GM21423 (cell line): Measurements from ENCODE around the gene COL23A1.

Source experiments
- ATAC-seq: cut with Tn5 transposase; IDR thresholded peaks from one replicate; pipeline ENCODE4 v1.9.1; 2021; ENCODE audit warnings: mild to moderate bottlenecking, moderate library complexity; ENCODE audit not compliant: unreplicated experiment

COL23A1 gene

DNA sequence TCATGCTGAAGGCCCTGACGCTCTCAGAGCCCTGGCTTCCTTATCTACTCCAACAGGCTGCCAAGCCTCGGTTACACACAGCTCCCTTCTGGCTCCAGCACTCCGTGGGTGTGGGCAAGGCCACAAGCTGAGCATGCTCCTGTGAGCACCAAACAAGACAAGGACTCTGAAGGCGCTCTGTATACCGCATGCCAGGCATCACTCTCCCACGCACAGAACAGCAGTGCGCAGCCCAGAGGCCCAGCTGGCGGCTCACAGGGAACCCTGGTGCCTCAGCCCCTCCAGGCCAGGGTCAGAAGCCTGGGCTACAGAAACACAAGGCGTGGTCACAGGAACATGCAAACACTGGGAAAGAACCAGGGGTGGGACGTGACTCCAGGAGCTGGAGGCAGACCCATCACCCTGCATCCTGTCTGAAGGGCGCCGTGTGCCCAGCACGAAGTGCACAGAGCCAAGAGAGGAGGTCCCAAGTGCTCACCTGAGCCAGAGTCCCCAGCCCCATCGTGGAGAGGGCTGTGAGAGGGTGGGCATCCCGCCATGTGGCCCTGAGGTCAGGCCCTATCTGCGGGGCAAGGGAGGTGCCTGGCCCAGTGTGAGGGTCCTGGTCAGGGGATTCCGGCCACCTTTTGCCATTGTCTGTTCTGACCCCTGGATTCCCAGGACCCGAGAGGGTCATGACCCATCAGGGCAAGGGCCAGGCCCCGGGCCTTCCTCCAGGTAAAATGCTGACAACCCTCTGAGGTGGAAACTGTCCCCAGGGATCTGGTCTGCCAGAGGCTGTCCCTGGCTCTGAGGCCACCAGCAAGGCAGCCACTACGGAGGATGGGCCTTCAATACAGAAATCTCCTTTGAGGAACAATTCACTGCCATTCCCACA, 54.7 kb downstream of the COL23A1 start:
- ATAC-seq: no peak

DNA sequence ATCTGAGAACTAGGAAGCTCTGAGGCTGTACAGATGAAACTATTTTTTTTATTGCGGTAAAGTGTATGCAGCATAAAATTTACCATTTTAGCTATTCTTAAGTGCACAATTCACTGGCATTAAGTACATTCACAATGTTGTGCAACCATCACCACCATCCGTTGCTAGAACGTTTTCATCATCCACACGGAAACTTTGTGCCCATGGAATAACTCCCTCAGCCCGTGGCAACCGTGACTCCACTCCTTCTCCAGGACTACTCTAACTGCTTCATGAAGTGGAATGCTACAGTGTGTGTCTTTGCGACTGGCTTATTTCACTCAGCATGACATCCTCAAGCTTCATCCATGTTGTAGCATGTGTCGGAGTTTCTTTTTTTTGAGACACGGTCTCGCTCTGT, 57.1 kb downstream of the COL23A1 start:
- ATAC-seq: no peak

DNA sequence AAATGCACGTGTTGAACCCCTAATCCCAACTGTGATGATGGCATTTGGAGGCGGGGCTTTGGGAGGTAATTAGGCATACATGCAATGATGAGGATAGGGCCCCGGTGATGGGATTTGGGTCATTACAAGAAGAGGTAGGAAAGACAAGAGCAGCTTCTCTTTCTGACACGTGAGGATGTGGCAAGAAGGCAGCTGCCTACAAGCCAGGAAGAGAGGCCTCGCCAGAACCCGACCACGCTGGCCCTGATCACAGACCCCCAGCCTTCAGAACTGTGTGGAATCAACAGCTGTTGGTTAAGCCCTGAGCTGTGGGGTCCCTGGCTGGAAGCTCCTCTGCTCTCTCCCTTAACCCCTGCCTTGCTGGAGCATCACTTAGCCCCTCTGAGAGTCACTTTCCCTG, 57.5 kb downstream of the COL23A1 start:
- ATAC-seq: no peak

DNA sequence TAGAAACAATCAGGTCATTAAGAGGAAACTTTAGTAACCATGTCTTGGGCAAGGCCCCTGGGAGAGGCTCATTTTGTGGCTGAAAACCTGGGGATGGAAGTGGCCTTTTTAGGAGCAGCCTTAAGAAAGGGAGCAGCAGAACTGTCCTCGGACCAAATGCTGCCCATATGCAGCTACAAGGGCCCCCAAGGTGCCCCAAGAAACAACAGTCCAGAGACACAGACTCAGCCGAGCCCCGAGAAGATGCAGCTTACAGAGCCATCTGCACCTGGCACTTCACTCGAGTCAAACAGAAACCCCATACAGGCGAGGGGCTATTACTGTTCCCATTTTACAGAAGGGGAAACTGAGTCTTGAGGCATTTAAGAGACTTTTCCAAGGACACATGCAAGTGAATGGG, 58.0 kb downstream of the COL23A1 start:
- no peak for ATAC-seq

DNA sequence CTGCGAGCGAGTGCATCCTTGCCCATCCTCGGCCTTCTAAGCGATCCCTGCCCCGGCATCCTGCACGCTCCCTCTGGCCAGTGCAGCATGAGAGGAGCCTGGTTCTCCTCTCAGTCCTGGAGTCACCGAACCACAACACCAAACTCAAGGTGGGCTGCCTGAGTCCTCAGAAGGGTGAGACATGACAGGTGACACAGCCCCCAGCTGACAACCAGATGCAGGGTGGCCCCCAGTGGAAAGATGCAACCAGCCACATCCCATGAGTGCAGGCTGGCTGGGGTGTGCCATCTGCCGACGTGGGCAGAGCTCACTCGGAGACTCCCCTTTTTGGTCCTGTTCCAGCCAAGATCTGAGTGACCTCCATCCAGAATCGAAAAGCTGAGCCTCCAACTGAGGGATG, 58.4 kb downstream of the COL23A1 start:
- no peak for ATAC-seq

DNA sequence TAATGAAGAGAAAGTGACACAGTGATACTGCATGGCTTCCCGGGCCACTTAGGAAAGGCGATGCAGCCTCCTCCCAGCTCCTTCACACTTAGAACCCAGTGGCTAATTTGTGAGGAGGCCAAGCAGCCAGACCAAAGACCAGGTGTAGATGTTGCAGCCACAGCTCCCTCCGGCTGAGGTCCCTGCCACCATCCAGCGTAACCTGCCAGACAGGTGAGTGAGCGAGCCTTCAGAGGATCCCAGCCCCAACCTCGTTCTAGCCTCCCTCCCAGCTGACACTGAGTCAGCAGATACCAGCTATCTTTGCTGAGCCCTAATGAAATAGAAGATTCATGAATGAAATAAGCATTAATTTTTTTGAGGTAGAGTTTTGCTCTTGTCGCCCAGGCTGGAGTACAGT, 59.7 kb downstream of the COL23A1 start:
- ATAC-seq: no peak

DNA sequence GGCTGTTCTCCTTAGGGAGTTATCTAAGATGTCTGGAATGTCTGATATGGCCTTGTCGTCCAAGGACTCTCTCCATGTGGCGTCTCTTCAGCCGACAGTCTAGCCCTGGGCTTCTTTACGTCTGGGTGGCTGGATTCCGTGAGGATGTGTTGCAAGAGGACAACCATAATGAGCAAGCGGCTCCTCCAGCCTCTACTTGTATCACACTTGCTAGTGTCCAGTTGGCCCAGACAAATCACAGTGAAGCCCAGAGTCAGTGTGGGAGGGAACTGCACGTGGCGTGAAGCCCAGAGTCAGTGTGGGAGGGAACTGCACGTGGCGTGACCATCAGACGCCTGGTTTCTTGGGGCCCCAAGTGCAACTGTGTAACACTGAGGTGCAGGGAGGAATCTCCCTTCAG, 61.1 kb downstream of the COL23A1 start:
- no peak for ATAC-seq

DNA sequence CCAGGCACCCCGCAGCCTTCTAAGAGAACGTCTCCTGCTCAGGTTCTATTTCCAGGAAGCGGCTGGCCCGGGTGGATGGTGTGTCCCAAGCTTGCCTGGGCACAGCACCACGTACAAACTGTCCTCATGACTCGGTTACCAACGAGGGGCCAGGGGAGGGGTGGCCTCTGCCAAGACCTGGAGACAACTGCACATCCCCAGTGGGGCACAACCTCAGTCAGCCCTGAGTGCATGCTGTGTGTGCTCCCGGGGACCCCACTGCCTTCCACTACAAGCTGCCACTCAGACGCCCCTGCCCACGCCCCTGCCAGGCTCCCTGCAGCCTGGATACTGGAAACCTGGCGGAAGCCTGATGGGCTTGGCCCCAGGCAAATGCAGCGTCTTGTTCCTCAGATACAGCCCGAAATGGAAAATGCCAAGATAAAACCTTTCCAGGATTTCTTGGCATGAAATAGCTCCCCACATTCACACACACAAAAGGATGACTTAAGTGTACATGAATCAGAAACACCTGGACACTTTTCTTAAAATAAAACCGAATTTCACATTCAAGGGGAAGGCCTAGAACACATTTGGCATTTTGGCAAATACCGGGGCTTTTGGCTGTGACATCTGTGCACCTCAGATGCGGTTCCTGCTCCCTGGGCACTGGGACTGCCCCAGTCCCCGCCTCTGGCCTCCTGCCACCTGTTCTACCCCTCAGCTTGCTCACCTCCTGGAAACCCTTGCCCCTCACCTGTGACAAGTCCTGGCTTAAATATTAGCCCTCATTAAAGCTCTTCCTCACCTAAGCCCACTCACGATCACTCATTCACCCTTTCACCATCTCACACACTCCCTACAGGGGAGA, 62.5 kb downstream of the COL23A1 start:
- ATAC-seq: no peak

DNA sequence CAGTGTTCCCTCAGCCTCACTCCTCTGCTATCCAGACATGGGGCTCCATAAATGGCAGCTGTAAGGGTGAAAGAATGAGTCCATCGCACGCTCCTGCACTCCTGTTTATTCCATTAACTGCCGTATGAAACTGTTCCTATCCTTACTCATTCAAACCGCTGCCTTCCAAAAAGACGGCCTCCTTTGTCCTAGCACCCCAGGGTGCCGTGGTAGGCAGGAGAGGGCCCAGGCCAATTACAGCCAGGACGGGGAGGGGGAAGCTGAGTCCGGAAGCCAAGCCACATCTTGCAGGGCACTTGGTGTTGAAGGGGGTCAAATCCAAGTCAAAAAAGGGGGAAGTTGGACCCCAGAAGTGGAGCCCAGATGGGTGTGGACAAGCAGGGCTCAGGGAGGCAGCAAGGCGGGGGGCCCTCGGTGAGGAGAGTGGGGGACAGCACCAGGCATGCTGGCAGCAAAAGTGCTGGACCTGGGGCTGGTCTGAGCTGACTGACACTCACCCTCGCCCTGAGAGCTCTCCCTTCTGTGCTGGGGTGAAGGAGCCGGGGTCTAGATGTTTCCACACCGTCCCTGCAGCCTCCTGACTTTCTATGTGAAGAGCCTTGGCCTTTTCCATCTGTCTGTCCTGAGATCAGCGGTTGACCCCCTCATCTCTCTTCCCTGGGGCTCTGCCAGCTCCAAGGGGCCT, 63.3 kb downstream of the COL23A1 start:
- no peak for ATAC-seq

DNA sequence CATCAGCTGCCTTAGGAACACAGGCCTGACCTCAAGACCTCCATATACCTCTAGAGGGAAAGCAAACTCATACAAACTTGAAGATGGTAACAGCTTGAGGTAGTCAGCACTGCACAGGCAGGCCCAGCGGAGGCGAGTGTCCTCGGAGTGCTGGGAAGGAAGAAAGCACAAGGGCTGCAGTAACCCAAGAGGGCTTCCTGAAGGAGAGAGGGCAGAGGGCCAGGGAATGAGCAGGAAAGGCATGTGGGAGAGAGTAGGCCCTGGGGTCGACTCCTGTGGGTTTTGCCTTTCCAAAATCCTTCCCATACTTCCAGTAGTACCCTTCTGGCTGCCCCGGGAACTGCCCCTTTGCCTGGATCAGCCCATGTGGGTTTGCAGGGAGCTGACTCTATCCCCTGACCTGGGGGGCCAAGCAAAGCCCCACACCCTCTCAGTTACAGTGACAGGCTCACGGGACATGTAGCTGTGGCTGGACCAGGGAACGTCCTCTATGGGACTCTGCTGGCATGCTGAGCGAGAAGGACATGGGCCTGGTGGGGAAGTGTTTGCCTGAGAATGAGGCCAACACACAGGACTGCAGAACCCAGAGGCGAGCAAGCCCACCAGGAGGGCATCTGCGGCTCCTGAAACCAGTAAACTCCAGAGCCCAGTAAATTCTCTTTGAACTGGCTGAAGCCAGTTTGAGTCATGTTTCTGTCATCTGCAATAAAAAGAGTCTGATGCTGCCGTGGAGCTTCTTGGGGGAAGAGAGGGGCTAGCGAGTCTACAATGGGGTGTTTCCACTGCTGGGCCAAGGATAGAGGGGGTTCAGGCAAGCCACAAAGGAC, 64.1 kb downstream of the COL23A1 start:
- ATAC-seq: no peak

DNA sequence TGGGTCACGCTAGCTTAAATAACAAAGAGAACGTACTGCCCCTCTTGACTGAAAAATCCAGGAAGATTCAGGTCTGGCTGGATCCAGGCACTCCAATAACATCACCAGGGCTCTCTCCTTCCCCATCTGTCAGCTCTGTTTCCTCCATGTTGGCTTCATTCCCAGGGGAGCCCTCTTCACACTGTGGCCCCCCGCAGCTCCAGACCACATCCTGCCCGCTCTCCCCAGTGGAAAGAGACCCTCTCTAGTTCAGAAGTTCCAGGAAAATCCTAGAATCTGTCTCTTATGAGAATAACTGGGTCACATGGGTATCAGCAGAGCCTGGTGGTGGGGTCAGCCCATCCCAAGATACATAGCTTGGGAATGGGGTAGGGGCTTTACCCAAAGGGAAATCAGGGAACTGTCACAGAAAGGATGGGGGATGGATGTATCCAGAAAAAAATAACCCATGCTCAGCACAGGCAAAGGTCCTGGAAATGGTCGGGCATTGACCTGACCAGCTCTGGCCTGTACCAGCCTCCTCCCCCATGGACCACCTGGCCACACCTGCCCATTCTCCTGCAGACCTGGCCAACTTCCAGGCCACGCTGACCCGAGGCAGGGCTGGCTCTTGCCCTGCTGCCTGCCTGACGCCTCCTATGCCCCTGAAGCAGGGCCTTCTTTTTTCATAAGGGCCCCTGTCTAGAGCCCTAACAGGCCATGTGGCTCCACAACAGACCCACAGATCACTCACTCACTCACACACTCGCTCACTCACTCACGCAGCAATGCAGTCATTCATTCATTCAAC, 65.9 kb downstream of the COL23A1 start:
- ATAC-seq: no peak

DNA sequence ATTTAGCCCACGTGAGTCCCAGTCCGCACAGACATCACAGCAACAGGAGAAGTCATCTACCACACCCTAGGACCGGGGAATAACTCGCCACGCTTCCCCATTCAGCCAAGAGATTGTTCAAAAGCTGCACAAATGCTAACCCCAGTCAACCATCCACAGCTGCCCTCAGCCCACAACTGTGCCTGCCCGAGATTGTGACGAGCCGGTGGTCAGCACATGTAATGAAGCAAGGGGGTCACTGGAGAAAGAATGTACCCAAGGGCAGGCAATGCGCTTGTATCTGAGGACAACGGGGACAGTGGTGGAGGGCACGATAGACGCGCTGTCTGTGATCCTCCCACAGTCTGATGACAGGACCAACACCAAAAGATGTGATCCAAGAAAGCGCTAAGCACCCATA, 67.8 kb downstream of the COL23A1 start:
- ATAC-seq: no peak

DNA sequence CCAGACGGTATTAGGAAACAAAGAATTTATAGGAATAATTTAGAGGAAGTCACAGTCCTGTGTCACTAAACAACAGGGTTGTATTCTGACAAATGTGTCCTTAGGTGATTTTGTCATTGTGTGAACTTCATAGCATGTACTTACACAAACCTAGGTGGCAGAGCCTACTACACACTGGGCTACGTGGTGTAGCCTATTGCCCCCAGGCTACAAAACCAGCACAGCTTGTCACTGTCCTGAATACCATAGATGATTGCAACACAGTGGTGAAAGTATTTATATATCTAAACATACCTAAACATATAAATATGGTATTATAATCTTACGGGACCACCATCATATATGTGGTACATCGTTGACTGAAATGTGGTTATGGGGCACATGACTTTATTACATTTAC, 69.3 kb downstream of the COL23A1 start:
- ATAC-seq: no peak

DNA sequence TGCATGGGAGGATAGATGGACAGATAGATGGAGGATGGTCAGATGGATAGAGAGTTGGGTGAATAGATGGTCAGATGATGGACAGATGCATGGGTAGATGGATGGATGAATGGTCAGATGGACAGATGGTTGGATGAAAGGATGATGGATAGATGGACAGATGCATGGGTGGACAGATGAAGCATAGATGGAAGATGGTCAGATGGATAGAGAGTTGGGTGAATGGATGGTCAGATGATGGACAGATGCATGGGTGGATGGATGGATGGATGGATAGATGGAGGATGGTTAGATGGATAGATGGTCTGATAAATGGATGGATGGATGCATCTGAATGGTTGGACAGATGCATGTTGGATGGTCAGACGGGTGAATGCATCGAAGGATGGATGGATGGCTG, 70.4 kb downstream of the COL23A1 start:
- ATAC-seq: no peak

DNA sequence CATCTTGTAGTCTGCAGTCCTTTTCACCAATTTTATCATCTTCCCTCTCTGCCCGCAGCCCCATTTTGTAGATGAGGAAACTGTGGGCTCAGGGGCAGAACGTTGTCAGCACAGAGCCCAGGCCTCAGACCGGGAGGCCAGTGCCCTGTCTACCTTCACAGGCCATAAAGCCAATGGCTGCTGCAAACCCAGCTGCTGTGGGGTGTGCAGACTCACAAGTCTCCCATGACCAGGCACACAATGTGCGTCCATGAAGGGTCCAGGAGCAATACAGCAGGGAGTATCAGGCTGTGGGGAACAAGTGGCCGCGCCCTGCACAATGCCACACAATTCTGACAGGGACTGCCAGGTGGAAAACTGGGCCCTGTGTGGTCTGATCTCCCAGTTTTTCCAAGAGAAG, 71.0 kb downstream of the COL23A1 start:
- ATAC-seq: no peak

DNA sequence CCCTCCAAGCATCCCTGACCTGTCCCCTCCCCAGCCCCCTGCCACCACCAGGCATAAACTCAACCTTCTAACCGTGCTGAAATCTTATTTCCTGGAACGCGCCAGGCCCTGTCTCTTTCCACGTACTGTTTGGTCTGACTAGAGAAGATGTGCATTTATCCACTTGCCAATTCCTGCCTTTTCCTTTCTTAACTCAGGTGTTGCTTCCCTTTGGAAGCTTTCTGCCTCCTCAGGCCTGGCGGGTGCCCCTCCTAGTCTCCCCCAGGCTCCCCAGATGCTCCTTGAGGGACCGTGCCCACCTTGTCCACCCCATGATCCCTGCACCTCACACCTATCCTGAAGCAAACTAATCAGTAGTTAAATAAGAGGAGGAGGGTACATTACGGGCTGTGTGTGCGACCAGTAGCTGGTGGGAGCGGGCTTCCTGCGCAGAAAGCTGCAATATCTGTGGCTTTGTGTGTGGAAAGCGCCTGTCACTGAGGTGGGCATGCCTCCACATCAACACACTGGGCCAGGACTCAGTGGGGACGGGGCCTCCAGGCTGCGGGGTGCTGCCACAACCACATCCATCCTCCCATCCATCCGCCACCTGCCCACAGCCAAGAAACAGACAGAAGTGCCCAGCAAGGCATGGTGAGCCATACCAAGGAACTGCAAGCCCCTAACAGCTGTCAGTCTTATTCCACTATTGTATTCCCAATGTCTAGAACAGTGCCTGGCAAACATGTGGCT, 73.5 kb downstream of the COL23A1 start:
- ATAC-seq: no peak

DNA sequence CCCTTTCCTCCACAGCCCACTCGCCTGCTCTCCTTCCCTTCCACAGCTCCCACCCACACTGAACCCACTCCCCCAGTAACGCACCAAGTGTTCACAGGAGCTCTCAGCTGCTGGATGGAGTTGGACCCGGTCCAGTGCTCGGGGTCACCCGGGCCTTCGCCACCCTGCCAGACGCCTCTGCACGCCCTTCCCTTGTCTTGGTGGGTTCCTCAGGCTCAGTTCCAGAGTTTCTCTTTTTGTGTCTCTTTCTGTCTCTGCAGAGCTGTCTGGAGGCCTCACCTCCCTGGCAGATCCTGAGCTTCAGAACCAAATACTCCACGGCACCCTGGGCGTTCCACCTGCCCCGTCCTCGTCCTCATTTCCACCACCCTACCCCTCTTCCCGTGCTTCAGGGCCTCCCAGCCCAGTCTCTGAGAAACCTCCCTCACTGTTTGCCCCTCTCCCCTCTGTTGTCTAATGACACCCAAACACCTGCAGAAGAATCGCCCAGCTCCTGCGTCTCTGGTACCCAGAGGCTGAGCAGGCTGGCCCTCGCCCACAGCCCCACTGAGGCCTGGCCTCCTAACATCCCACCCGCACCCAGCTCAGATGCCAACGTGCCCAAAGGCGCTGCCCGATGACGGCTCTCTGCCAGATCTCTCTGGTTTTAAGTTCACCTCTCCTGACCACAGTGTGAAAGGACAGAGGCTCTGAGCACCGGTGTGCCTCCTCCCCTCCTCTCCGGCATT, 74.3 kb downstream of the COL23A1 start:
- no peak for ATAC-seq

DNA sequence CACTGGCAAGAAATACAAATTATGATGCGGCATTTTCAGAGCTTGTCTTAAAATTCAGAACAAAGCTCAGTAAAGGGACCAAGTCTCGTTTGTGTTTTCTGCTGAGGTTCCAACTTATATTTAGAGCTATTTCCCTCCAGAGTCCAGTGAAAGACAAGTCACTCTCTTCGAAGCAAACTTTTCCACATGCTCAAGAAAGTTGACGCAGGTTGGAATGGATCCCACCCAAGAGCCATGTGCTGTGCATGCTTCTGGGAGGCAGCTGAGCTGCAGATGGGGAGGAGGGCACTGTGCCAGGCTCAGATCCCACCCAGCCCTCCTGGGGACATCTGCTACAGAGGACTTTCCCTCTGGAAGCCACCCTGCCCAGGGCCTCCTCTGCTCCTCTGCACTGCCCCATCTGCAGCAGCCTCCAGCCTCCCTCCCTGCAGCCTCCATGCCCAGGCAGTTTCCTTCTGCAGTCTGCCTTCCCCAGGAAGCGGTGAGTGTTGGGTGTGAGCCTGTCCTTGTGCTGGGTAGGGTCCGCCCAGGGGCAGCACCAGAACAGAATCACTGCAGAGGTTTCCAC, 75.3 kb downstream of the COL23A1 start:
- ATAC-seq: no peak
